GM23248 (cell line): ENCODE results near the gene RIPK3.

ENCODE experiments used
- EZH2 ChIP-seq: fragments of 200-600 bp; sonication (generic); IDR thresholded peaks from 2 replicates; pipeline ENCODE4 v1.6.1; 2018; ENCODE audit warnings: antibody characterized with exemption, mild to moderate bottlenecking; ENCODE audit not compliant: insufficient read depth, poor library complexity, severe bottlenecking
- EZH2phosphoT487 ChIP-seq: fragments of 200-600 bp; sonication (generic); IDR thresholded peaks from 2 replicates; pipeline ENCODE4 v1.6.1; 2018; ENCODE audit warnings: antibody characterized with exemption, moderate library complexity, mild to moderate bottlenecking, low read depth; ENCODE audit not compliant: insufficient read depth

DNA sequence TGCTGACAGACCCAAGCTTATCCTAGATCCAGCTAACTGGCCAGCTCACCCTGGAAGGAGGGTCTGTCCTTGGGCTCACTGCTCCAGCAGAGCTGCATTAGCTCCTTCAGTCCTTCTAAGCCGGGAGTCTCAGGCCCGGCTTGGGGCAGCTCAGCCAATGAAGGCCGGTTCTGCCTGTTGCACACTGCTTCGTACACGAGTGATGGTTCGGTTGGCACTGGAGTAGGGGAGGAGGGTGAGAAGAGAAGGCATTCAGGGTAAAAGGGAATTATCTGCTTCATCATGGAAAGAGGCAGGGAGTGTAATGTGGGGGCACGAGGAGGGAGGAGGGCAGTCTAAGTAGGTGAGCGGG lies 2.0 kb downstream of the RIPK3 start:
- TF ChIP-seq EZH2 (no peak), EZH2phosphoT487 (no peak)
